DLD1 (cell line): ENCODE measurements around the gene GGACT.
"Not testable (repeated sequence)": the region's sequence is repeated elsewhere in the genome, so short reads cannot be mapped to it uniquely, and the experiment has no call there.

Experiments
- in situ Hi-C: cut with HindIII; loops from 2 replicates; pipeline ENCODE4 v1.10.0; 2017; ENCODE audit warnings: low sequenced_read_pairs

The GGACT gene

GRCh38 chr13:100588331-100589177, at the start of gene GGACT:
Gene GGACT (minus strand): TSS chr13:100588789. CDS start chr13:100532591, 56,198 bp downstream.
- in situ Hi-C loops = no loop called here

GRCh38 chr13:100637796-100638195, 49.2 kb upstream of the GGACT start:
- in situ Hi-C loops = no loop called here

GRCh38 chr13:100637380-100637779, 48.8 kb upstream of the GGACT start:
- in situ Hi-C loops = no loop called here

GRCh38 chr13:100636441-100636840, 47.9 kb upstream of the GGACT start:
- in situ Hi-C loops = no loop called here

- in situ Hi-C loops = no loop called here
These were observed 47.4 kb upstream of the GGACT start for GRCh38 chr13:100636004-100636403.

- in situ Hi-C loops = no loop called here
These were observed 46.1 kb upstream of the GGACT start for GRCh38 chr13:100634696-100635095.

GRCh38 chr13:100633461-100633860, 44.9 kb upstream of the GGACT start:
- in situ Hi-C loops = no loop called here

- in situ Hi-C loops = no loop called here
These were observed 42.0 kb upstream of the GGACT start for GRCh38 chr13:100630555-100630954.

GRCh38 chr13:100627120-100627519, 38.5 kb upstream of the GGACT start:
- in situ Hi-C loops = no loop called here

- in situ Hi-C loops = no loop called here
These were observed 36.9 kb upstream of the GGACT start for GRCh38 chr13:100625447-100625846.

- in situ Hi-C loops = no loop called here
These were observed 32.2 kb upstream of the GGACT start for GRCh38 chr13:100620792-100621191.

GRCh38 chr13:100619940-100620339, 31.4 kb upstream of the GGACT start:
- in situ Hi-C loops = no loop called here

GRCh38 chr13:100618897-100619296, 30.3 kb upstream of the GGACT start:
- in situ Hi-C loops = not testable (repeated sequence)

GRCh38 chr13:100613031-100613430, 24.4 kb upstream of the GGACT start:
- in situ Hi-C loops = no loop called here

GRCh38 chr13:100611678-100612492, 23.3 kb upstream of the GGACT start:
- in situ Hi-C loops = no loop called here

GRCh38 chr13:100610391-100611347, 22.1 kb upstream of the GGACT start:
- in situ Hi-C loops = no loop called here

- in situ Hi-C loops = no loop called here
These were observed 20.3 kb upstream of the GGACT start for GRCh38 chr13:100608906-100609305.

- in situ Hi-C loops = no loop called here
These were observed 19.9 kb upstream of the GGACT start for GRCh38 chr13:100608489-100608888.

- in situ Hi-C loops = no loop called here
These were observed 16.5 kb upstream of the GGACT start for GRCh38 chr13:100604918-100605710.
